ENCODE results near the gene AQP7.

DNA sequence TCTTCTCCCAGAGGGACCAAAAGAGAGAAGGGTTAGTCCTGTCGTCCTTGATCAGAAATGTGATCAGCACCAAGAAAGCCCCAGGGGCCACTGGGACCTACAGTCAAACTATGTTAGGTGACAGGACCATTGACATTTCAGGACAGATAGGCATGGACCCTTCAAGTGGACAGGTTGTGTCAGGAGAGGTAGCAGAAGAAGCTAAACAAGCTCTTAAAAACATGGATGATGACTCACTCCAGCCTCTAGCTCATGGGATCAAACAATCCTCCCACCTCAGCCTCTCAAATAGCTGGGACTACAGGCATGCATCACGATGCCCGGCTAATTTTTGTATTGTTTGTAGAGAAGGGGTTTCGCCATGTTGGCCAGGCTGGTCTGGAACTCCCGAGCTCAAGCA, 47.3 kb upstream of the AQP7 start:
- TF ChIP-seq ZIC2 (tag by site-specific recombination; IDR thresholded peaks at IDR 0.05) (no peak), CTCF (tag by site-specific recombination; IDR thresholded peaks at IDR 0.05) (no peak), HIC1 (tag by site-specific recombination; IDR thresholded peaks at IDR 0.05) (no peak), ZNF211 (tag by site-specific recombination; IDR thresholded peaks at IDR 0.05; ENCODE audit: low read depth) (no peak), MZF1 (tag by site-specific recombination; IDR thresholded peaks at IDR 0.05; ENCODE audit: borderline replicate concordance) (no peak), HOXA7 (CRISPR knock-in tag; IDR thresholded peaks at IDR 0.05; ENCODE audit: borderline replicate concordance) (no peak), REST (tag by site-specific recombination; IDR thresholded peaks at IDR 0.05) (no peak), ZNF23 (tag by site-specific recombination; IDR thresholded peaks at IDR 0.05; ENCODE audit: borderline replicate concordance) (no peak), ZSCAN30 (tag by site-specific recombination; IDR thresholded peaks at IDR 0.05) (no peak), PRDM6 (tag by site-specific recombination; IDR thresholded peaks at IDR 0.05) (no peak), PRDM4 (tag by site-specific recombination; IDR thresholded peaks at IDR 0.05) (no peak)

All from HEK293 (cell line).